HepG2 (cell line): Measurements from ENCODE around the gene LAMB2. TPM values are rescaled to one million over a fixed set of nuclear protein-coding genes. Genes with fewer than 3 reads are reported as not detected.

Experiments
- BORCS8-MEF2B ChIP-seq: sonication (generic); formaldehyde crosslinking; IDR thresholded peaks from 2 replicates; pipeline ENCODE4 v1.8.0; 2022; ENCODE audit warnings: mild to moderate bottlenecking, missing genetic modification reagents
- ELF3 ChIP-seq: IDR thresholded peaks from 2 replicates; pipeline ENCODE4 v1.6.1; 2016; ENCODE audit warnings: missing genetic modification reagents, missing compliant biosample characterization
- GMEB1 ChIP-seq: sonication (generic); formaldehyde crosslinking; IDR thresholded peaks from 2 replicates; pipeline ENCODE4 v1.5.1; 2020; ENCODE audit warnings: missing genetic modification reagents, mild to moderate bottlenecking, borderline replicate concordance
- HBP1 ChIP-seq: IDR thresholded peaks from 2 replicates; pipeline ENCODE4 v1.6.1; 2016; ENCODE audit warnings: low read depth, control low read depth
- HOXA3 ChIP-seq: sonication (generic); formaldehyde crosslinking; IDR thresholded peaks from 2 replicates; pipeline ENCODE4 v1.5.0; 2020; ENCODE audit warnings: missing genetic modification reagents
- KLF15 ChIP-seq: sonication (generic); formaldehyde crosslinking; IDR thresholded peaks from 2 replicates; pipeline ENCODE4 v1.8.1; 2023; ENCODE audit warnings: borderline replicate concordance, mild to moderate bottlenecking, inconsistent platforms, missing genetic modification reagents, mixed read lengths
- NFYB ChIP-seq: sonication (generic); formaldehyde crosslinking; IDR thresholded peaks from 2 replicates; pipeline ENCODE4 v1.4.0; 2020; ENCODE audit warnings: missing genetic modification reagents
- NFYC ChIP-seq: IDR thresholded peaks from 2 replicates; pipeline ENCODE4 v1.6.1; 2016; ENCODE audit warnings: missing genetic modification reagents, missing compliant biosample characterization
- POGK ChIP-seq: sonication (generic); formaldehyde crosslinking; conservative IDR thresholded peaks from 2 replicates; pipeline ENCODE4 v1.8.0; 2022; ENCODE audit warnings: mild to moderate bottlenecking, moderate library complexity, missing genetic modification reagents
- REST ChIP-seq, 2 experiments: IDR thresholded peaks; 2 replicates each; pipeline ENCODE4 v1.6.1; 2011 to 2012; ENCODE audit warnings: low read length in 2 of 2, borderline replicate concordance in 1 of 2, low read depth in 1 of 2, mild to moderate bottlenecking in 1 of 2, moderate library complexity in 1 of 2
- TBX3 ChIP-seq: fragments of 450-650 bp; IDR thresholded peaks from 2 replicates; pipeline ENCODE4 v1.6.1; 2017; ENCODE audit warnings: antibody characterized with exemption, mild to moderate bottlenecking, inconsistent platforms, borderline replicate concordance
- ZNF251 ChIP-seq: sonication (generic); formaldehyde crosslinking; IDR thresholded peaks from 2 replicates; pipeline ENCODE4 v1.9.0; 2021; ENCODE audit warnings: mild to moderate bottlenecking, missing genetic modification reagents
- ZNF44 ChIP-seq: sonication (generic); formaldehyde crosslinking; IDR thresholded peaks from 2 replicates; pipeline ENCODE4 v1.5.1; 2020; ENCODE audit warnings: mild to moderate bottlenecking, missing genetic modification reagents
- ZNF468 ChIP-seq: sonication (generic); formaldehyde crosslinking; IDR thresholded peaks from 2 replicates; pipeline ENCODE4 v1.8.0; 2022; ENCODE audit warnings: mild to moderate bottlenecking, moderate library complexity, missing genetic modification reagents
- ZNF746 ChIP-seq: sonication (generic); formaldehyde crosslinking; IDR thresholded peaks from 2 replicates; pipeline ENCODE4 v1.8.0; 2022; ENCODE audit warnings: mild to moderate bottlenecking, missing genetic modification reagents
- ZSCAN29 ChIP-seq: sonication (generic); formaldehyde crosslinking; conservative IDR thresholded peaks from 2 replicates; pipeline ENCODE4 v1.4.0; 2020; ENCODE audit warnings: mild to moderate bottlenecking, missing genetic modification reagents
- ZSCAN31 ChIP-seq: sonication (generic); formaldehyde crosslinking; IDR thresholded peaks from 2 replicates; pipeline ENCODE4 v1.5.0; 2020; ENCODE audit warnings: low read depth, mild to moderate bottlenecking, missing genetic modification reagents
- polyA plus RNA-seq, 8 experiments: library from polyadenylated mRNA; depleted of rRNA in 3 of 8; stranded (reverse) in 7 of 8; unstranded in 1 of 8; fragments of >200 nt; fragmentation: Illumina TruSeq in 4 of 8; extraction: Trizol in 4 of 8; gene quantifications; 2 replicates each; pipeline versions ENCODE4 v1.2.1 to v1.2.3, GENCODE V29; 2011 to 2016; ENCODE audit warnings: low read depth in 4 of 8, missing spikeins in 1 of 8, mixed read lengths in 1 of 8; ENCODE audit not compliant: insufficient read depth in 1 of 8
- total RNA-seq, 5 experiments: library from RNA; depleted of rRNA; stranded (reverse); fragments of >200 nt; fragmentation: Illumina TruSeq; extraction: Trizol; gene quantifications; 2 replicates each; pipeline ENCODE4 v1.2.3, GENCODE V29; 2016; ENCODE audit warnings: low read depth in 1 of 5
- TF ChIP-seq, protein P1 (sequence below): sonication (generic); formaldehyde crosslinking; IDR thresholded peaks from 2 replicates; pipeline ENCODE4 v1.4.0; 2020; ENCODE audit warnings: missing genetic modification reagents

The LAMB2 gene
- total and polyA plus RNA-seq, 2 of the 13 experiments (the other 11 are each of a cell fraction or from before 2014, with no cell fraction given), result 208 to 443 TPM

- TF ChIP-seq ZNF468 (CRISPR knock-in tag), result no peak
- peak in 1 of 2 experiments; percentile 38; a peak in 1 of 4 replicates for TF ChIP-seq REST (IDR thresholded peaks at IDR 0.05; ENCODE audit: borderline replicate concordance in 1 of 2, low read depth in 1 of 2, low read length in 2 of 2)
- TF ChIP-seq BORCS8-MEF2B (CRISPR knock-in tag), result peak; percentile 61; the same call in 1 of the 2 replicates
- no peak for TF ChIP-seq KLF15
- no peak for TF ChIP-seq TBX3
- peak; percentile 23; the same call in 1 of the 2 replicates for TF ChIP-seq ZNF746
- TF ChIP-seq HOXA3 (CRISPR knock-in tag), result peak; percentile 65; the same call in 1 of the 2 replicates
- TF ChIP-seq ELF3 (CRISPR knock-in tag), result peak; percentile 84
- TF ChIP-seq ZNF251 (CRISPR knock-in tag), result no peak
- TF ChIP-seq, protein P1, sequence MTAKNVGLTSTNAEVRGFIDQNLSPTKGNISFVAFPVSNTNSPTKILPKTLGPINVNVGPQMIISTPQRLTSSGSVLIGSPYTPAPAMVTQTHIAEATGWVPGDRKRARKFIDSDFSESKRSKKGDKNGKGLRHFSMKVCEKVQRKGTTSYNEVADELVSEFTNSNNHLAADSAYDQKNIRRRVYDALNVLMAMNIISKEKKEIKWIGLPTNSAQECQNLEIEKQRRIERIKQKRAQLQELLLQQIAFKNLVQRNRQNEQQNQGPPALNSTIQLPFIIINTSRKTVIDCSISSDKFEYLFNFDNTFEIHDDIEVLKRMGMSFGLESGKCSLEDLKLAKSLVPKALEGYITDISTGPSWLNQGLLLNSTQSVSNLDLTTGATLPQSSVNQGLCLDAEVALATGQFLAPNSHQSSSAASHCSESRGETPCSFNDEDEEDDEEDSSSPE (CRISPR knock-in tag), result no peak; the same call in 1 of the 2 replicates
- peak; percentile 61; the same call in 1 of the 2 replicates for TF ChIP-seq ZSCAN31 (CRISPR knock-in tag)
- 0 out of 2 replicates have a peak, but pooled peaks have one; percentile 69 for TF ChIP-seq ZNF44
- TF ChIP-seq POGK (CRISPR knock-in tag), result no peak; the same call in 1 of the 2 replicates
- 0 out of 2 replicates have a peak, but pooled peaks have one; percentile 46 for TF ChIP-seq ZSCAN29
- peak; percentile 85 for TF ChIP-seq NFYB
- TF ChIP-seq HBP1 (CRISPR knock-in tag), result 0 out of 2 replicates have a peak, but pooled peaks have one; percentile 12
- TF ChIP-seq GMEB1 (CRISPR knock-in tag), result peak; percentile 71; the same call in 1 of the 2 replicates
- TF ChIP-seq NFYC (CRISPR knock-in tag), result peak; percentile 89
These were observed 28.2 kb downstream of the LAMB2 start, which contains the start of gene QARS1 (continued) for GRCh38 chr3:49104427-49105291.
